HepG2 (cell line): ENCODE results near the gene OPRL1. TPM values are rescaled to one million over a fixed set of nuclear protein-coding genes. Genes with fewer than 3 reads are reported as not detected.
A peak's percentile ranks its signal among the peaks of the same experiment; 100 is the strongest.

Source experiments
- MYC ChIP-seq: sonication (generic); formaldehyde crosslinking; IDR thresholded peaks from 2 replicates; pipeline ENCODE4 v1.9.0; 2021; ENCODE audit warnings: missing genetic modification reagents, borderline replicate concordance
- ZNF761 ChIP-seq: sonication (generic); formaldehyde crosslinking; conservative IDR thresholded peaks from 2 replicates; pipeline ENCODE4 v1.4.0; 2020; ENCODE audit warnings: mild to moderate bottlenecking, missing genetic modification reagents
- polyA plus RNA-seq, 8 experiments: library from polyadenylated mRNA; depleted of rRNA in 3 of 8; stranded (reverse) in 7 of 8; unstranded in 1 of 8; fragments of >200 nt; fragmentation: Illumina TruSeq in 4 of 8; extraction: Trizol in 4 of 8; gene quantifications; 2 replicates each; pipeline versions ENCODE4 v1.2.1 to v1.2.3, GENCODE V29; 2011 to 2016; ENCODE audit warnings: low read depth in 4 of 8, missing spikeins in 1 of 8, mixed read lengths in 1 of 8; ENCODE audit not compliant: insufficient read depth in 1 of 8
- total RNA-seq, 5 experiments: library from RNA; depleted of rRNA; stranded (reverse); fragments of >200 nt; fragmentation: Illumina TruSeq; extraction: Trizol; gene quantifications; 2 replicates each; pipeline ENCODE4 v1.2.3, GENCODE V29; 2016; ENCODE audit warnings: low read depth in 1 of 5
- TF ChIP-seq, protein P1 (sequence below): sonication (generic); formaldehyde crosslinking; IDR thresholded peaks from one replicate; pipeline ENCODE4 v1.5.1; 2020; ENCODE audit warnings: mild to moderate bottlenecking, missing genetic modification reagents; ENCODE audit errors: not compliant biosample characterization

OPRL1 gene
- total and polyA plus RNA-seq, 2 of the 13 experiments (the other 11 are each of a cell fraction or from before 2014, with no cell fraction given), result 0.35 to 0.71 TPM

DNA sequence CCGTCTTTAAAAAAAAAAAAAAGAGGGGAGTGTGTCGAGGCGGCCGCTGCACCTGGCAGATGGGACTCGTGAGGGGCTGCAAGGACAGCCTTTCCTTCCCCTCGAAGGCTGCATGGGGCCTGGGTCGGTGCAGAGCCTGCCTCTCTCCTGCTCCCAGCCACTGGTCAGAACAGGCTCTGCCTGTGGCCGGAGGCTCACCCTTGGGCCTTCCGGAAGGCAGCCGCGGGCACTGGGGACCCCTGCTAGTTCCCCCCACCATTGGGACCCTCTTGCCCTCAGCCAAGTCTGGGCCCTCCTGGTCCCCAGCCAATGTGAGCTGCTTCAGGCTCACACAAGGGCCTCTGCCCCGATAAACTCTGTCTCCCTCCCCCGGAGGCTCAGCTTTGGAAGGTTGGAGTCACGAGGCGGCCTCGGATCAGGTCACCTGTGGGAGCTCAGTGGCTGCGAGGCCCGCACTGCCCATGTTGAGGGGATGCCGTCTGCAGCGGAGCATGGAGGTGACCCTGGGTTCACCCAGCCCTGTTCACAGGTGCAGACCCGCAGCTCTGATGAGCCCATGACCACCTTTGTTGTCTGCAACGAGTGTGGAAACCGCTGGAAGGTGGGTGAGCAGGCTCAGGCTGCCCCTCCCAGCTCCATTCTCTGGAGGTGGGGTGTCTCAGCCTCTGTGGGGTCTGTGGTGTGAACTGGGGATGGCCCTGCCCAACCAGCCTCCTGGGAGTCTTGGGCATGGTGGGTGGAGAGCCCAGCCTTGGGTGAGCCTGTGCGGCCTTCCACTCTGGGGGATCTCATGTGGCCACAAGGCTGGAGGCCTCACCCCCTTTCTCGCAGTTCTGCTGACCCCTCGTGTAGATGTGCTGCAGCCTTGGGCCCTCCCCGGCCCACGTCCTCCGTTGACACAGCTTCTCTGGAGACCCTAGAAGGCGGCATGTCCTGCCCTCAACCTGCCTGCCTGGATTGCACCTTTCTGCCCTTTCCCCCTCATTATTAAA lies 8.2 kb upstream of the OPRL1 start (continued):
- TF ChIP-seq, protein P1, sequence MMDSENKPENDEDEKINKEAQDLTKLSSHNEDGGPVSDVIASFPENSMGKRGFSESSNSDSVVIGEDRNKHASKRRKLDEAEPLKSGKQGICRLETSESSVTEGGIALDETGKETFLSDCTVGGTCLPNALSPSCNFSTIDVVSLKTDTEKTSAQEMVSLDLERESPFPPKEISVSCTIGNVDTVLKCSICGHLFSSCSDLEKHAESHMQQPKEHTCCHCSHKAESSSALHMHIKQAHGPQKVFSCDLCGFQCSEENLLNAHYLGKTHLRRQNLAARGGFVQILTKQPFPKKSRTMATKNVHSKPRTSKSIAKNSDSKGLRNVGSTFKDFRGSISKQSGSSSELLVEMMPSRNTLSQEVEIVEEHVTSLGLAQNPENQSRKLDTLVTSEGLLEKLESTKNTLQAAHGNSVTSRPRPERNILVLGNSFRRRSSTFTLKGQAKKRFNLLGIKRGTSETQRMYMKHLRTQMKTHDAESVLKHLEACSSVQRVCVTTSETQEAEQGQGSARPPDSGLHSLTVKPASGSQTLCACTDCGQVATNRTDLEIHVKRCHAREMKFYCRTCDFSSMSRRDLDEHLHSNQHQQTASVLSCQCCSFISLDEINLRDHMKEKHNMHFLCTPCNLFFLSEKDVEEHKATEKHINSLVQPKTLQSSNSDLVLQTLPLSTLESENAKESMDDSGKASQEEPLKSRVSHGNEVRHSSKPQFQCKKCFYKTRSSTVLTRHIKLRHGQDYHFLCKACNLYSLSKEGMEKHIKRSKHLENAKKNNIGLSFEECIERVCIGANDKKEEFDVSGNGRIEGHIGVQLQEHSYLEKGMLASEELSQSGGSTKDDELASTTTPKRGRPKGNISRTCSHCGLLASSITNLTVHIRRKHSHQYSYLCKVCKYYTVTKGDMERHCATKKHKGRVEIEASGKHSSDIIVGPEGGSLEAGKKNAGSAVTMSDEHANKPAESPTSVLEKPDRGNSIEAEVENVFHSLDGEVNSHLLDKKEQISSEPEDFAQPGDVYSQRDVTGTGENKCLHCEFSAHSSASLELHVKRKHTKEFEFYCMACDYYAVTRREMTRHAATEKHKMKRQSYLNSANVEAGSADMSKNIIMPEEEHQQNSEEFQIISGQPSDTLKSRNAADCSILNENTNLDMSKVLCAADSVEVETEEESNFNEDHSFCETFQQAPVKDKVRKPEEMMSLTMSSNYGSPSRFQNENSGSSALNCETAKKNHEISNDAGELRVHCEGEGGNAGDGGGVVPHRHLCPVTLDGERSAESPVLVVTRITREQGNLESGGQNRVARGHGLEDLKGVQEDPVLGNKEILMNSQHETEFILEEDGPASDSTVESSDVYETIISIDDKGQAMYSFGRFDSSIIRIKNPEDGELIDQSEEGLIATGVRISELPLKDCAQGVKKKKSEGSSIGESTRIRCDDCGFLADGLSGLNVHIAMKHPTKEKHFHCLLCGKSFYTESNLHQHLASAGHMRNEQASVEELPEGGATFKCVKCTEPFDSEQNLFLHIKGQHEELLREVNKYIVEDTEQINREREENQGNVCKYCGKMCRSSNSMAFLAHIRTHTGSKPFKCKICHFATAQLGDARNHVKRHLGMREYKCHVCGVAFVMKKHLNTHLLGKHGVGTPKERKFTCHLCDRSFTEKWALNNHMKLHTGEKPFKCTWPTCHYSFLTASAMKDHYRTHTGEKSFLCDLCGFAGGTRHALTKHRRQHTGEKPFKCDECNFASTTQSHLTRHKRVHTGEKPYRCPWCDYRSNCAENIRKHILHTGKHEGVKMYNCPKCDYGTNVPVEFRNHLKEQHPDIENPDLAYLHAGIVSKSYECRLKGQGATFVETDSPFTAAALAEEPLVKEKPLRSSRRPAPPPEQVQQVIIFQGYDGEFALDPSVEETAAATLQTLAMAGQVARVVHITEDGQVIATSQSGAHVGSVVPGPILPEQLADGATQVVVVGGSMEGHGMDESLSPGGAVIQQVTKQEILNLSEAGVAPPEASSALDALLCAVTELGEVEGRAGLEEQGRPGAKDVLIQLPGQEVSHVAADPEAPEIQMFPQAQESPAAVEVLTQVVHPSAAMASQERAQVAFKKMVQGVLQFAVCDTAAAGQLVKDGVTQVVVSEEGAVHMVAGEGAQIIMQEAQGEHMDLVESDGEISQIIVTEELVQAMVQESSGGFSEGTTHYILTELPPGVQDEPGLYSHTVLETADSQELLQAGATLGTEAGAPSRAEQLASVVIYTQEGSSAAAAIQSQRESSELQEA (CRISPR knock-in tag), result no peak
- TF ChIP-seq ZNF761 (CRISPR knock-in tag) (no peak), MYC (0 out of 2 replicates have a peak, but pooled peaks have one; percentile 14)
- TF ChIP-seq, all 625 proteins: peak for 6
